PFSK-1 (cell line): Measurements from ENCODE around the gene USP13.

Source experiments
- POLR2AphosphoS5 ChIP-seq: IDR thresholded peaks from 2 replicates; pipeline ENCODE4 v1.6.1; 2012; ENCODE audit warnings: low read depth, mild to moderate bottlenecking, control low read depth, low read length, moderate library complexity
- REST ChIP-seq, 2 experiments: IDR thresholded peaks; 2 replicates each; pipeline versions ENCODE4 v1.6.1 to v1.8.0; 2011 to 2012; ENCODE audit warnings: low read depth in 2 of 2, low read length in 2 of 2, control low read depth in 1 of 2, inconsistent platforms in 1 of 2, mild to moderate bottlenecking in 1 of 2, moderate library complexity in 1 of 2; ENCODE audit not compliant: insufficient read depth in 1 of 2
- SIN3A ChIP-seq: IDR thresholded peaks from 2 replicates; pipeline ENCODE4 v1.6.1; 2012; ENCODE audit warnings: mild to moderate bottlenecking, low read length, moderate library complexity, borderline replicate concordance; ENCODE audit not compliant: insufficient read depth

GRCh38 chr3:179681492-179682263, 28.8 kb downstream of the USP13 start:
- no peak for TF ChIP-seq REST (IDR thresholded peaks at IDR 0.05; ENCODE audit: insufficient read depth in 1 of 2, low read depth in 2 of 2, low read length in 2 of 2)
- TF ChIP-seq POLR2AphosphoS5, result no peak
- no peak for TF ChIP-seq SIN3A
